Measurements from ENCODE around the gene PPP1R14C.

PPP1R14C gene

DNA sequence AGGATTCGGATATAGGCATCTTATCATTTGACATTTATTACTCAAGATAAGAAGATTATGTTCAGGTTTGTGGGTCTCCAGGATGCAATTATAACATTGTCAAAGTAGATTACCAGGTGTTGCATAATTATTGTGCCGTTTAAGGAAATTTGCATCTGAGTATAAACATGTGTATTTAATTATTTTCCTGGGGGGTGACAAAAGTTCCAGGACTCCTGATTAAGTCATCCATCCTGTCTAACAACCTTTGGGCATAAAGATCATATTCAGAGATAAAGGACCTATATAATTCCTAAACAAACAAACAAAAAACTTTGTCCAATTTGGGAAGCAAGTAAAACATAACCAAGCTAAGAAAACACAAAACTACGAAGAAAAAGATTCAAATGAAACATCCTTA is 3.3 kb upstream of the PPP1R14C start:
- no peak for DNase-seq

DNA sequence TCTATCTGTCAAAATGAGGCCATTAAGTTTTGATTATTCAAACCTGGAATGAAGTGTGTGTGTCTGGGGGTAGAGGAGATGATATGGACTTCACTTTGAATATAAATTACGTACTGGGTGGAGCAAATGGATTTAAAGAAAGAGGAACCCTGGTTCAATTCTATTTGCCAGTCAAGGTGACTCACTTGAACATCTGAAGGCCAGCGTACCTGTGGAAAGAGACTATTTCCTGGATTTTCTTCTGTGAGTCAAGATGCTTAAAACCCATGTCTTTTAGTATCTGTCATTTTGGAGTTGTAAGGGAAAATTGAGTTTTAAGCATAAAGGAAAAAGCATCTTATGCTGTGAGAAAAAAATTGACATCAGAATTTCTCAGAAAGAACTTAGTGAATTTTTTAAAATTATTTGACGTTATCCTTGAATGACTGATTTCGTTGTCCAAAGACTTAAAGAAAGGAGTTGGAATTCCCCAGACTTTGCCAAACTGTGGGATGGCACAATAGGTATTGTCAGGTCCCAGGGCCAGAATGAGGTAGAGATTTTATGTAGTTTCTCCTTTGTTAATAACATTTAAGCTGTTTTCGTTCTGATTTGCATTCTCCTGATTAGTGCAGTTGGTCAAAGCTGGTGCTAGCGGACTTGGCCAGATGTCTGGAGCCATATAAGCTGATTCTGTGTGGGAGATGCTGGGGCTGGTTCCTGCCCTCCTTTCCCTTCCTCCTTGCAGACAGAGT is 2.4 kb upstream of the PPP1R14C start:
- DNase-seq: no peak

DNA sequence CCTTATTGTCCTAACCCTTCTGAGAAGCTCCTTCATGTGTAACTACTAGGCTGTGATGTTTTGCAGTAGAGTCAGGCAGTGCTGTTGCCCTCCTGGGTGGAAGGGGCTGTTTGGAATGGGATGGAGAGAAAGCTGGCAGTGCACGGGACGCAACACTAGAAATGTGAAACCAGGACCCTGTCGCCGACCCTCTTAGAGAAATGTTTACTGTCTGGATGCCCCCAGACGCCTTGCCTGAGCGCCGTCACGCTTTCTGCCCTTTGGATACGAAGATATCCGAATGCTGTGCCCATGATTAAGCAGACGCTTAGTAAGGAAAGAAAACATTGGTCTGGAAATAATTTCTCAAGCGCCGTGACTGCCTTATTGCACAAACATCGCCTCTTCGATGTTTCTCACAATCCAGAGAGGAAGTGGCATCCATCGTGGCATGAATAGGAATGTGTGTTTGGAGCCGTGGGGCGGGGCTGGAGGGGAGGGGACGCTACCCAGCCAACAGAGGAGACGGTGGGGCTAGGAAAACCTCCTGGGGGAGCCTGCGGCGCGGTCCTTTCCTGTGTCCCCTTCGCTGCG is 661 bp upstream of the PPP1R14C start:
- DNase-seq: no peak

DNA sequence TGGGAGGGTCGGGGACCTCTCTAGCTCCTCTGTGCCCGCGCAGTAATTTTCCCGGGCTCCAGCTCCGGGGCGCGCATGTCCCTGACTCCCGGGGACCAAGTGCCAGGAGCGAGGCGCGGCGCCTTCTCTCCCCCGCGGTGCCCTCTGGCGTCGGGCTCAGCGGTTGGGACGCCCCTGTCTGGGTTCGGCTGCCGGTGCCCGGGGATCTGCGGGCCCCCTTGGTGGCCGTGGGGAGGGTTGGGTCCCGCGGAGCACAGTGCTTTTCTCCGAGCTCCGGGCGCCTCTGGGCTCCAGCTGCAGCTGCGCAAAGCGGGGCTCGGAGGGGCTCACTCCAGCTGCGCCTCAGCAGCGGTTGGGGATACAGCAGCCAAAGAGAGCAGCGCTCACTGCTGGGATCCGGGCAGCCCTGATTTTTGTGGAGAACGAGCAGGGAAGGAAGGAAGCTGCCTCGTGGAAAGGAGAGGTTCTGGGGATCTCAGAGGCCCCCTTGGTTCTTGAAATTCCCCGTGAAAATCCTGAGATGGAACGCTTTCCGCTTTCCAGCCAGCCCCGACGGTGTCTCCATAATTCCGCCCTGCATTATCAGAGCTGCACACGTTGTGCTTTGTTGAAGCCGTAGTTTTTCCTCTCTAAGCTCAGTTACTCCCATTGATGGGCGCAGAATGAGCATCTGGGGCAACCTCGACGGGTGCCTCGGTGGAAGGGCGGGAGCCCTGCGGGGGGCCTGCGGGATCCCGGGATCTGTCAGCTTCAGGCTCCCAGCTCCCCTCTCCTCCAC is 861 bp downstream of the PPP1R14C start:
- no peak for DNase-seq

DNA sequence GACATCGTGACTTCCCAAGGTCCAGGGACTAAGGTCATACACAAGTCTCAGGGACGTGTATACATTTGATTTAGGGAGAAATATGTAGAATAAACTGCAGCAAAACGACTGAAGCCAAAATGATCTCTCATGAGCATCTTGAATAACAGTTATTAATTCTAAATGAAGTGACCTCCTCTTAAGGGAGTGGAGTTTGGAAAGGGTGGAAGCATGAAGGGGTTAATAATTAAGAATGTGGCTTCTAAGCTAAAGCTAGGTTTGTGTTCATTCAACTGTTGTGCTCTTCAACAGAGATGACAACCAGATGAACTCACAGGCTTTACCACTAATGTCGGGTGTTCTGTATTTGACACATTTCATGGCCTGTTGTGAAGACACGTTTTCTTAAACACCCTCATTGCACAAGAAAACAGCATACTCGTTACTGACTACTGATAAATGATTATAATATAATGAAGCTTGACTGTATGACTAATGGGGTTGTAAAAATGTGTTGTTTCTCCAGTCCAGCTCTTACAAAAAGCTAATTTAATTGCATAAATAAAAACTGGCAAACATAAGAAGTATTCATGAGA is 1.5 kb downstream of the PPP1R14C start:
- no peak for DNase-seq

DNA sequence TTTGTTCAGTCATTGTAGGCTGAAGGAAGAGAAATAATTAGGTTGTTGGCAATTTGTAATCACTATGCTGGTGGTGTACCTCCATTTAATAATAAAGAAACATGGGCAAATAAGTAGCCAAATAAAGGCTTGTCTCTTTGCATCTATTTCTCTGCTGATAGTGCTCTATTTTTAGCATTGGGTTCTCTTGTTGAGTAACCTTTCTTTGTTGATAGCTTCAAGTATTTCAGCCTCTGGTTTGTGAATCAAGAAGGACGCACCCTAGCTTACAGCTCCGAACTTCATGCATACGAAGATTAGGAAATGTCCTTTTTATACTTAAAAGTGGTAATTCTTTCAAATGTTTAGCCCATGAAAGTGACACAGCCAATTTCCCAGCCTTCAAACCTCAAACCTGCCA is 2.6 kb downstream of the PPP1R14C start:
- no peak for DNase-seq

DNA sequence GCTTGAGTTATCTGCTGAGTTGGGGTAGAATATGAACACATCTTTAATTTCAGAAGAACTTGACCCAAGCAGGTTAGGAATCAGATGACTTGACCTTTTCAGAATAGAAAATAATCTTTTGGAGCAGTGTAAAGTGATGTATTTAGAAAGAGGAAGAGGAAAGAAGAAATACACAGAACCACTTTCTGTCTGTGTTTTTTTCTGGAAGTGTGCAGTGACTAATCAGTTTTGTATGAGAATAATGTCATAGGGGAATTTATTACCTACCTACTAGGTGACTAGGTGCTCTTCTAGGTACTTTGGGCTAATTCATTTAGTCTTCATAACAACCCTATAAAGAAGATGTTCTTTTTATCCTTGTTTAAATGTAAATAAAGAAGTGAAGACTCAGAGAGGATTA is 3.0 kb downstream of the PPP1R14C start:
- DNase-seq: no peak

DNA sequence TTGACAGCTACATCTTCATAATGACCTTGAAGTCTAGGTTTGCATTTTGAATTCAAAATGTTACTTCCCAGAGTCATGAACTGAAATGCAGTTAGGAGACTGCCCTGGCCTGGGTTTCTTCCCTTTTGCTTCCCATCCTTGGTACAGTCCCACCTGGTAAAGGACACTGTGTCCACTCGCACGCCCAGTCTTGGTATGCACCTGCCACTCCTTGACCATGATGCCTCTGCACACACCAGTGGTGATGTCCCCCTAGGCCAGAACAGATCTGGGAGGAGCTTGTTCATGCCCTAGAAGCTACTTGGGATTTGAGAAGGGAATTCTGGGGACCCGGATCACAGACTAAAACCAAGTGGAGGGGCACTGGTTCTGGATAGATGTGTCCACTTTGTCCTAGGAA is 3.6 kb downstream of the PPP1R14C start:
- DNase-seq: no peak

DNA sequence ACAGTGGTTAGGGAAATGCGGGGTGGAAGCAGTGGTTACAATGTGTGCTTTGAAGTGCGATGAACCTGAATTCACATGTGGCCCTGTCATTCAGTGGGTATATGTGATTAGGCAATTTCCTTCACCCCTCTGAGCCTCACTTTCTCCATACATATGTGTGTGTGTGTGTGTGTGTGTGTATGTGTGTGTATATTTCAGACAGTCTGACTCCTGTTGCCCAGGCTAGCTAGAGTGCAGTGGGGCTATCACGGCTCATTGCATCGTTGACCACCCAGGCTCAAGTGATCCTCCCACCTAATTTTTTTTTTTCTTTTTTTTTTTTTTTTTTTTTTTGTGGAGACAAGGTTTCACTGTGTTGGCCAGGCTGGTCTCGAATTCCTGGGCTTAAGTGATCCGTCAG is 6.3 kb downstream of the PPP1R14C start:
- DNase-seq: no peak

DNA sequence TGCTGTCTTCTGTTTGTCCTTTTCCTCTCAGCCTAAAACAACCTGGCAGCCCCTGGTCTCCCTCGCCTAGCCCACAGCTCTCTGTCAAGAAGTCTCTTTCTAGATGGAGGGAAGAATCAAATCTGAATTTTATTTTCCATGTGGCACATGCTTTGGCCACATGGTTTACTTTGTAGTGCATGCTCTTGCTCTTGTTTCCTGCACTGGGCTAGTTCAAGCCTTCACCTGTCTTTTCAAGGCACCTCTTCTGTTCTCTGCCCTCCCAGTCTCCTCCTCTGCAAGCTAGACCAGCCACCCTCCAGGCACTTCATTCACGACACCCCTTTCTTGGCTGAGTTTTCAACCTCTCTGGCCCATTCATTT is 7.6 kb downstream of the PPP1R14C start:
- no peak for DNase-seq

DNA sequence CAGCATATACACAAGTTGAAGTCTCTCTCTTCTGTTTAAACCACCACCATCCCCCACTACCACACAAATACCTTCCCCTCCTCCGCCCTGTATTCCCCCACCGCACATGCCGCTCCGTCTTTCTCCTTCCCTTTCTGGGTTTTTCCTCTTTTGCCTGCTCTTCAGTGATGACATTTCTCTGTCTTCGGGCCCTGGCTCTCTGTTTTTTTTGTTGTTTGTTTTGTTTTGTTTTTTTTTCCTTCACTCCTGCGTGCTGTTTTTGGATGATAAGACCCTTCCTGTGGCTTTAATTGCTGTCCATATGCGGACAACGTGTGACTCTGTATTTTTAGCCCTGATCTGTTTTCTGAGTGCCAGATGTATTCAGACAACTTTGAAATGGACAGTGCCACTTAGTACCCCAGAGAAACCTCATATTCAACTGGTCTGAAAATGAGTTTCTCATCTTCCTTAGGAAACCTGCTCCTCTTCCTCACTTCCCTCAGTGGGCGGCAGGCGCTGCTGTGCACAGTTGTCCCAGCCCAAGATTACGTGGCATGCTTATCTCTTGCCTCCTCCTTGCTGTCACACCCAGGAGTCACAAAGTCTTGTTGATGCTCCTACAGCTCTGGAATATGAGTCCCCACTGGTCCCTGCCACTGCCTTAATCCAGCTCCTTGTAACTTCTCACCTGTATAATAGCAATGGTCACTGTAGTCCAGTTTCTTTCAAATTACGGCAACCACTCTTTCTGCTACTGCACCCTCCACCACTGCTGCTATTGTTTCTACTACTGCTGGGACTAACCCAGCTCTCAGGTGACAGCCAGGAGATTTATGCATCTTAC is 8.2 kb downstream of the PPP1R14C start:
- no peak for DNase-seq

DNA sequence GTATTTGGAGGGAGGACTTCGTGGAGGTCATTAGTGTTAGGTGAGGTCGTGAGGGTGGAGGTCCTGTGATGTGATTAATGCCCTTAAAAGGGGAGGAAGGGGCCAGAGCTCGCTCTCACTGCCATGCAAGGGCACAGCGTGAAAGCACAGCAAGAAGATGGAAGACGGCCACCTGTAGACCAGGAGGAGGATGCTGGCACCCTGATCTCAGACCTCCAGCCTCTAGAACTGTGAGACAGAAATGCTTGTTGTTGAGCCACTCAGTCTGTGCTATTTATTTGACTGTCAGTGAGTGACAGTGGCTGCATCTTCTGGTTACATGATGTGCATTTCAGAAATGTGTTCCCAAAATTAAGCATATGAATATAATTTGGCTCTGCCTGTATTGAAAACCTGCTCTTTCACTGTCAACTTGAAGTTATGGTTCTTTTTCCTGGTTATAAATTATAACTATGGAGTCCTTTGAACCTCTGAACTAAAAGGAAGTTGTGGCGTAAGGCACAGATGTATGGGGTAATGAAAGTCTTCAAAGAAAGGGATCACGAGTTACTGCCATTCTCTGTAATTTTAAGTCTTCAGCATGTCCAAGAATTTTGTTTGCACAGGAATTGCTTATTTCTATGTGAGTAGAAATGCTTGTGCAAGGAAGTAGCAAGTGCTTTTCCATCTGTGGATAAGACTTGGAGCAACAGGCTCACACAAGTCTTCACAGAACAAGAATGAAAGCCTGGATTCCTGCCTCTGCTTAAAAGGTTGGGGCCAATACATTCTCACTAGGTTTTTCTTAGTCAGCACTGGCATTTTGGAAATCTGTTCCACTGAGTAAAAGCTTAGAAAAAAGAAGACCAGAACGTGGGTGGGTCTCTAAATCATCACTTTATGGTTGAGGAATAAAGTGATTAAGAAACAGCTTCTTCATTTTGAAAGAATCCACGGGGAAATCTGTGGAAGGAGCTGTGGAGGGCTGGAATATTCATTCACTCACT is 10.3 kb downstream of the PPP1R14C start:
- DNase-seq: no peak

DNA sequence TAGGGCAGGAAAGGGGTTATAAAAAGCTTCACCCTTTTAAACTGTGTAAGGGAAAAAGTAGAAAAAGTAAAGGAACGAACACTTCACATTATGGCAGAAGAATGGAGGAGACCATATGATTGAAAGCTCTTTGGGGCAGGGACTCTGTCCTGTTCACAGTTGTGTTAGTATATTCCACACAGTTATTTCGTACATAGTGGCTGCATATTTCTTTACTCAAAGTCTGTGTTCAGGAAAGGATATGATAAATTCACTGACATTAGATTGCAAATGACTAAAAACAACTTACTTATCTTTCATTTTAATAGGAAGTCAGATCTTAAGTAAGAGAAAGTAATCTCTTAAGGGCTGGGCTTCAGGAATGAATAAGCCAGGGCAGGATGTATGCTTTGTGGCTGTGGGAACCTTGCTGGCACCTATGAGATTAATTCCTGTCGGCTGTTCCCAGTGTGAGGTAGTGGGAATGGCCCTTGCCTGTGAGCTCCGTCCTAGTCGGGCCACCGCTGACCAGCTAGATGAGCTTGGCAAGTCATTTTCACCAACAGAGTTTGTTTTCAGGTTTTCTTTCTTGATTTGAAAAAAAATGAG is 11.2 kb downstream of the PPP1R14C start:
- no peak for DNase-seq

DNA sequence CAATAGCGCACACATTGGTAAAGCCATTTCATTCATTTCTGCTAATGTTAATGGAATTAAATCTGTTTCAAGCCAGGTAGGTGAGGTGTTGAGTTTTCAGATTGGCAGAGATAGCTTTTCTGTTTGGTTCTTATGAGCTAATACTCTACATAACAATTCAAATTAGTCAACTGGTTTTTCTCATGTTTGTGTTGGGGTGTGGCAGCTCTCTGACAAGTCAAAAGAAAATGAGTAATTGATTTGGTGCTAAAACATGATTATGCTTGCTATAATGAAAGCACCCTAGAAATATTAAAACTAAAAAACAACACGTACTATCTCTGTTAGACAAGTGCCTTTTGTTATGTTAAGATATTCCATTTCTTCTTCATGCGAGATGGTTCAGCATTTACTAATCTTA is 13.6 kb downstream of the PPP1R14C start:
- no peak for DNase-seq

DNA sequence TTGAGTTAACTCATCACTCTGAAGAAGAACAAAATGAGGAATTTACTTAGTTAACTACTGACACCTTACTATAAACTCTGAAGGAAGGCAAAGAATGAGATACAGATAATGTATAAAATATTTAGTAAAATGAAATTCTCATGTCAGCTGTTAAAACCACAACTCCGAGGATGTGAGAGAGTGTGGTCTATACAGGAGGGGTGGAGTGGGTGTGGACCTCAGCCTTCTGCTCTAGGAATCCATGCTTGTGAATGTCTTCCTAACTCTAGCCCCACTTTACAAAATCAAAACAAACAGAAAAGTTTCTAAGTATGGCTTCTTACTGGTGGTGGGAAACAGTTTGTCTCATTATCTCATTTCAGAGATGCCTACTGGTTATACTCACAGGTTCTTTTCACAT is 14.2 kb downstream of the PPP1R14C start:
- DNase-seq: no peak

DNA sequence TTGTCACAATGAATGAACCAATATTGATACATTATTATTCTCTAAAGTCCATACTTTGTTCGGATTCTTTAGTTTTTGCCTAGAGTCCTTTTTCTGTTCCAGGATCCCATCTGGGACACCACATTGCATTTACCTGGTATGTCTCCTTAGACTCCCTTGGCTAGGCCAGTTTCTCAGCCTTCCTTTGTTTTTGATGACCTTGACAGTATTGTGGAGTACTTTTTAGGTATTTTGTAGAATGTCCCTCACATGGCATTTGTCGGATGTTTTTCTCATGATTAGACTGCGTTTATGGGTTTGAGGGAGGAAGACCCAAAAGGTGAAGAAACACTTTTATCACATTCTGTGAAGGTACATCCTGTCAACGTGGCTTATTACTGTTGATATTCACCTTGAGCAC is 16.9 kb downstream of the PPP1R14C start:
- DNase-seq: no peak

DNA sequence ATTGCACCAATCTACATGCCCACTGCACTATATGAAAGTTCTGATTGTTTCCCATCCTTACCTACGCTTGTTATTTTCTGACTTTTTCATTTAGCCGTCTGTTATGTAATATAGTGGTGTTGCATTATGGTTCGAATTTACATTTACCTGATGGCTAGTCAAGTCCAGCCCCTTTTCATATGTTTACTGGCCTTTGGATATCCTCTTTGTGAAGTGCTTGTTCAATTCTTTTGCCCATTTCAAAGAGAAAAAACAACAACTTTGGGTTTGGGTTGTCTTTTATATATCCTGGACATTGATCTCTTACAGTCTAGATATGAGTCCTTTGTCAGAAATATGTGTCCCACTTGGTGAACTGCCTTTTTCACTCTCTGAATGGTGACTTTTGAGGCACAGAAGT is 21.1 kb downstream of the PPP1R14C start:
- no peak for DNase-seq

DNA sequence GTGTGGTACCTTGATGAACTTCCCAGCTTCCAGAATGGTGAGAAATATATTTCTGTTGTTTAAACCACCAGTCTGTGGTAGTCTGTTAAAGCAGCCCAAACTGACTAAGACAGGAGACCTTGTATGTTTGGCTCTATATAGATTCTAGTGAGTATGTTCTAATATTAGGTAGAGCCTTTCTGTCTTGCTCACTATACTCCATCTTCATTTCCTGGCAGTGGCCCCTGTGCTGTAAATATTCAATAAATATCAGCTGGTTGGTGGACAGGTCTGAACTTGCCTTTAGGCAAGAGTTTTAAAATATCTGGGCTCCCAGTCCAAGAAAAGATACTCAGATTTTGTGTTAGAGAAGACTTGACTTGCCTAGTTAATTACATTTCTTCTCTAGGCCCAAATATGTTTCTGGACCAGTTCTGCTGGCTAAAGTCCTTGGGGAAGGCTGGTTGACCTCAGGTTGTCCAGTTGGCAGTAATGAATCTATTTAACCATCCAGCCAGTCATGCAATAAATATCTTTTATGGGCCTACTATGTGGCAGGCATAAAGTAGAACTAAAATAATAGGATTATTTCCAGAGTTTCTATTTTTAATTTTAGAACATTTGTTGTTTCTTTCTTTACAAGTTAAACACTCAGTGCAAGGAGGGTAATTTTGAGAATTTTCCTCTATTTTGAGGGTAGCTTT is 22.3 kb downstream of the PPP1R14C start:
- no peak for DNase-seq

DNA sequence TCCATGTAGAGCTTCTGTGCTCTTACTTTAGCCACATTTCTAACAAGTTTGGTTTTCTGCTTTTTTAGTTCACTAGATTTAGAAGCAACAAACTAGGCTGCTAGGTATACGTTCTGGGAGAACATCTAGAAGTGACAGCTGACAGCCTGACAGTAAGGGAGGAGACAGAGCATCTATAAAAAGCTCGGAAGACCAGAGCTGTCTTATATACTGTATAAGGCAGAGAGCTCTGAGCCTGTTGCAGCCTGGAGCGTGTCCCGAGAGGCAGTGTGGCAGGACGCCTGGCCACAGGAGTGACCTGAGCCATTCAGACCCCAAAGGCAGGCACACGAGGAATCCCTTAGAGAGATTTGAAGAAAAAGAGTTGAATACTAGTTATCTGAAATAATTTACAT is 24.6 kb downstream of the PPP1R14C start:
- no peak for DNase-seq

DNA sequence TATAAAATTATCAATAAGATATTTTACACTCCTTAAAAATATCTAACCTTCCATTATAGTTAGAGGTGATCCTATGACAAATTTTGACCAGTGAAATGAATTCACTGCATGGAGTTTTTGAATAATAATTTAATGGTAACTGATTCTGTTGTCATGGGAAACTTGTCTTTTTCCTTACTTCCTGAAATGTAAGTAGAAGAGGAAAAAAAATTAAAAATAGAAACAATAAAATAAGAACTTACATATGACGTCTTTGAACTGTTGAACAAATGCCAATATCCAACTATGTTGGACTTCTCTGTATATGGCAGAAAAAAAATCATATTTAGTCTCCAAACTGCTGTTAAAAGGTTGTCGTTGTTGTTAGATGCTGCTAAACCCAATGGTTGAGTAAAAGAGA is 26.3 kb downstream of the PPP1R14C start:
- DNase-seq: no peak

DNA sequence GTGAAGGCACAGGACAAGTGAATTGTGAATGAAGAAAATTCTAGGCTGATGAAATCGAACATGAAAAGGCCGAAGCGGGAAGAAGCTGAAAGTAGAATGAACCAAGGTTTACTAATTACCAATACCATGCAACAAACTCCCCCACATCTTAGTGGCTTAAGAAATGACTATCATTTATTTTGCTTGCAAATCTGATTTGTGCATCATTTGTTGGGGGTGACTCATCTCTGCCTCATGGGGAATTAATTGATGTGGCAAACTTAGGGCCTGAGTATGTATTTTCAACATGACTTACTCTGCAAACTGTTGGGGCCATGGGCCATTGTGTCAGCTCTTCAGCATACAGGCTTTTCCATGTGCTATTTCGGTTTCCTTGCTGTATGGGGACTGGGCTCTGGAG is 26.8 kb downstream of the PPP1R14C start:
- DNase-seq: no peak
